GM18909 (cell line): ENCODE results near the gene PDZK1IP1.

Experiments used
- ATAC-seq: cut with Tn5 transposase; IDR thresholded peaks from one replicate; pipeline ENCODE4 v1.9.1; 2021; ENCODE audit warnings: mild to moderate bottlenecking; ENCODE audit not compliant: unreplicated experiment, poor library complexity

The PDZK1IP1 gene, protein sequence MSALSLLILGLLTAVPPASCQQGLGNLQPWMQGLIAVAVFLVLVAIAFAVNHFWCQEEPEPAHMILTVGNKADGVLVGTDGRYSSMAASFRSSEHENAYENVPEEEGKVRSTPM

GRCh38 chr1:47189844-47190508 is at the start of gene PDZK1IP1:
TSS of gene PDZK1IP1 (minus strand) at chr1:47190036. CDS start at chr1:47189932, 104 bp downstream.
- ATAC-seq: no peak

DNA sequence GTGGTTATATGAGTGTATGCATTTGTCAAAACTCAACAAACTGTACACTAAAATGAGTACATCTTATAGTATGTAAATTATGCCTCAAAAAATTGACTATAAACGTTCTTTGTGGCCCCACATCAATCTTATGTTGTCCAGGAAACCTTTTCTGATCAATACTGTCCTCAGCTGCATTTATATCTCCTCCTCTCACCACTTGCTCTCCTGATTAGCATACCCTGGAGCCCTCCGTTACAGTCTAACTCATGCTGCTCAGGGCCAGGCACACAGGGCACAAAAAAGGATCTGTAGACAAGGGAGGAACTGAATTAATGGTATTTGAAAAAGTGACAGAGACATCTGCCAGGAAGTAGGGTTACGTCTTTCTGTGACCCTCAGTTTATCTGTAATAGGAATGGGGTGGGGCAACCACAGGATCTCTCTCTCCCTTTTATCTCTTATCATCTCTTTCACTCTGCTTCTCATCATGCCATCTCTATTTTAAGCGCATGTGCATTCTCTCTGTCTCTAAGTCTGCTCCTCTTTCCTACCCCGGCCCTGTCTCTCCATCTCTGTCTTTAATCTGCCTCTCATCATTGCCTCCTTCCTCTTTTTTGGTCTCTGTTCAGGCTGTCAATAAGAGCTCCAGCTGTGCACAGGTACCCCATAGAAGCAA is 49.2 kb upstream of the PDZK1IP1 start:
- no peak for ATAC-seq

- no peak for ATAC-seq
Observed at GRCh38 chr1:47235806-47236205, 46.0 kb upstream of the PDZK1IP1 start.

DNA sequence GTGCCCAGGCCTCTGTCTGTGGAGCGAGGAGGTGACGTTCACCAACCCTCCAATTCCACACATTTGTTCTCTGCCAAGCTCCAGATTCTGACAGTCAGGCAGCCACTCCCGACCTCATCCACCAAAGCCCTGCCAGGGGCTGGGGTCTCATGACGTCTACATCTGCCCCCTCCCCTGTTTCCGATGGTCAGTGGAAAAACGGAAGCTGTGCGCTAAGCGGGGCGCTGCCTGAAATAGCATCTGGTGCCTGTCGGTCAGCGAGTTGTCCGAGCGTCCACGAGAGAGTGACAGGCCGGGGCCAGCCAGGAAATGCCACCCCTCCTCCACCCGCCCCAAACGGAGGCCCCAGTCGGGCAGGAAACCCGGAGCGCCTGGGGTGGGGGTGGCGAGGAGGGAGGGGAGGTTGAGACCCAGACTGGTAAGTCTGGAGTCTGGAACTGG is 45.4 kb upstream of the PDZK1IP1 start:
- no peak for ATAC-seq

GRCh38 chr1:47233186-47233585 is 43.4 kb upstream of the PDZK1IP1 start:
- no peak for ATAC-seq

DNA sequence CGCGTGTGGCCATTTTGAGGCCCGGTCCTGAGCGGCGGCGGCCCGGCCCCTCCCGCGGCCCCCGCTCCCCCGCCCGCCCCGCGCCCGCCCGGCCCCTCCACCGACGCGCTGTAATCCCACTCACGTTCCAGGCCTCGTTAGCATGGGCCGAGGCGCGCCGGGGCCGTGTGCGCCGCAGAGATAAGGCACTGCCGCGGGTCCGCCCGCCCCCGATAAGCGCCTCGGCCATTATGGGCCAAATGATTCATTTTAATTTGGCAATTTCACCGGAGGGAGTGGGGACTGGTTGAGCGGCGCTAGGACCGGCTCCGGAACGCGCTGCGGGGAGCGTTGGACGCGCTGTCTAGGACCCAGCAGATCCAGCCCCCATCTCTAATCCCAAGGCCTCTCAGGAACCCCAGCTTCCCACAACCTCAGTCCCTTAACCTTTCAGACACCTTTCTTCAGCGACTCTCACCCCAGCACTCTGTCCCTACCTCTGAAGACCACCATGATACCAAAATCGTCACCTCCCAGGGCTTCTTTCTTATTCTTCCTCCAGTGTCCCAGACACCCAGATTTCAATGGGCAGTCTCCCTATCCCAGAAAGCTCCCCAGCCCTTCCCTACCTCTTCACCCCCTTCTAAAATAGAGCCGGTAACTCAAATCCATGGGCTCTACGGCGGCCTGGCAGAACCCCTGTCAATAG is 42.5 kb upstream of the PDZK1IP1 start, which contains the start of gene TAL1:
TAL1 (minus strand) TSS at position 39 of the 688 bp plus-strand sequence. CDS start 6,337 bp downstream, outside the sequence.
- no peak for ATAC-seq

GRCh38 chr1:47231301-47232186 is 41.7 kb upstream of the PDZK1IP1 start:
- ATAC-seq: no peak

DNA sequence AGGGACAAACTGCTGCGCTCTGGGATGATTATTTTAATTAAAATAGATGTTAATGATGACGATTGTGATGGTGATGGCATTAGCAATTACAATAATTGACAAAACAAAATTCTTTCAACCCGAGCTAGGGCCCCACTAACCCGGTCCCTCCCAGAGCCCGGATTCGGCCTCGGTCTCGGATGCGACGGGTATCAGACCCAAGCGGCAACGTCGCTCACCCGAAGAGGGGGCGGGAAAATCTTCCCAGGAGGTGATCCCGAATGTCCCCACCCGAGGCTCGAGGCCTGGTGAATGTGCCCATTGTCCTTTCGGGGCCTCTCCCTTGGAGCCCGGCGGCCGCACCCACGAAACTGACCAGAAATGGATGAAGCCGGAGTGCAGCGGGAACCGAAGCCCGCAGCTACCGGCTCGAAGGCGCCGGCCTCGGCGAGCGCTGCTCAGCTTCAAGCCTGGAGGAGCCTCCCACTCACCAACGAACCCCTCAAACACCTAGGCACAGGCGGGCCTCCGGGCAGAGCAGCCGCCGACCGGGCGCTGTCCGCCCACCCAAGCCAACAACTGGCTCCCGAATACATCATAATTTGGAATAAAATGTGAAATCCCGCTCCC is 41.0 kb upstream of the PDZK1IP1 start:
- ATAC-seq: no peak

- no peak for ATAC-seq
Observed at GRCh38 chr1:47229886-47230691, 40.3 kb upstream of the PDZK1IP1 start.

GRCh38 chr1:47229031-47229885 is 39.4 kb upstream of the PDZK1IP1 start:
- no peak for ATAC-seq

GRCh38 chr1:47228644-47229030 is 38.8 kb upstream of the PDZK1IP1 start:
- no peak for ATAC-seq

- ATAC-seq: no peak
Observed at GRCh38 chr1:47227341-47228232, 37.8 kb upstream of the PDZK1IP1 start.

DNA sequence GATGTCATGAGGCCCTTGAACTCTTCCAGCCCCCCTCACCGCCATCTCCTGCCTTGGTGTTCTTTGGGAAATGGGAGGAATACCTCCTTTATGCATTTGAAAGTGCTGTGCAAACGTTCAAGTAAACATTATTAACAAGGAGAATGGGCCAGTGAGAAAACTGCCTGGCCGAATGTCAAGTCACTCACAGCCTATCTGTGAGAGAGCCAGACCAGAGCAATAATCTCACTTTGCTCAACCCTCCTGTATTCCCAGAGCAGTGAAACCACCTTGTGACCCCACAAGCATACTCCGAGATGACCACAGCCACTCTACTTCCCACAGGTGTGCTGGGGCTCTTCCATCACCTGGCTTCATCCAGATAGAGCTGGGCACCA is 37.0 kb upstream of the PDZK1IP1 start:
- ATAC-seq: no peak

DNA sequence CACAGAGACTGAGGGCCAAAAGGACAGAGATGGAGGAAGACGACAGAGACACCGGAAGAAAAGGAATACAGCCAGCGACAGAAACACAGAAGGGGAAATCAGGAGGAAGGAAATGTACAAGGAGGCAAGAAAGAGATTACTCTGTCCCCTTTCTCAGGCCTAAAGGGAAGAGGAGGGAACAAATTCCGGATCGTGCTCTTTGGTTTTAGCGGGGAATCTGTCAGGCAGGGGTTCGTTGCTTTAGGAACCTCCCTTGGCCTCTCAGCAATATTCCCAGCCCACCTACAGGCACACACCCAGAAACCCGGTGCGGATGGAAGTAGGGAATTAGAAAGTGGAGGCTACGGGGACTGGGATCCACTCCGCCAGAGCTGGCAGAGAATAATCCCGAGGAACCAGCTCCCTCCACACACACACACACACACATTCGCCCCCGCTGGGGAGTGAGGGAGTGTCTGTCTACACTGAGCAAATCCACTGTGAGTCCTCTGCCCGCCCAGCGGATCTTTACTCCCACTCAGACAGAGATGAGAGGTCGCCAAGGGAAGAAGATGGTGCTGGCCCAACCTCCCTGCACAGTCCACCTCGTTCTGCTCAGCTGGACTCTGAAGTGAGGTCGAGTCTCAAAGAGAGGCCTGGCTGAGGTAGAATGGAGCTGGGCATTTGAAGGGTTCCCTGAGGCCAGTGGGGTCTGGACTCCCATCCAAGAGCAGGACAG is 36.4 kb upstream of the PDZK1IP1 start:
- no peak for ATAC-seq

GRCh38 chr1:47225430-47226100 is 35.7 kb upstream of the PDZK1IP1 start:
- no peak for ATAC-seq
